CD4-positive, alpha-beta T cell (primary cell): ENCODE measurements around the gene MVB12A. TPM values are rescaled to one million over a fixed set of nuclear protein-coding genes. Genes with fewer than 3 reads are reported as not detected.

Experiments
- ATAC-seq: fragments of 200-7000 bp; cut with Tn5 transposase; one replicate; pipeline ENCODE4 v1.10.0; 2022; ENCODE audit warnings: mild to moderate bottlenecking; ENCODE audit not compliant: poor library complexity
- CTCF ChIA-PET: fragments of 350-600 bp; sonication (Branson Sonifier 250); formaldehyde crosslinking; loops from one replicate; lab custom pipeline; 2021; ENCODE audit warnings: antibody characterized with exemption, inconsistent platforms; lab: Charles Lee
- POLR2A ChIA-PET: fragments of 350-600 bp; sonication (Branson Sonifier 250); formaldehyde crosslinking; loops from one replicate; lab custom pipeline; 2021; ENCODE audit warnings: antibody characterized with exemption, inconsistent platforms; lab: Charles Lee
- DNase-seq, 14 experiments: peaks; one replicate each; pipeline ENCODE4 v3.0.0-alpha.2; 2013 to 2020; ENCODE audit warnings: mixed read lengths in 2 of 14
- H3K27ac ChIP-seq, 2 donors: one replicate each; pipeline versions ENCODE4 v1.5.1 to v1.7.0; 2013; ENCODE audit warnings: low read length in 2 of 2, low read depth in 1 of 2, mild to moderate bottlenecking in 1 of 2
- H3K27me3 ChIP-seq, 2 experiments: 1 replicate in 1 of 2; 2 replicates in 1 of 2; pipeline versions ENCODE4 v1.6.1 to v1.7.0; 2013; ENCODE audit warnings: low read length in 2 of 2, control low read depth in 1 of 2, mild to moderate bottlenecking in 1 of 2, moderate library complexity in 1 of 2; ENCODE audit not compliant: insufficient read depth in 2 of 2, control insufficient read depth in 1 of 2
- H3K36me3 ChIP-seq: one replicate; pipeline ENCODE4 v1.6.1; 2013; ENCODE audit warnings: low read length, control low read depth; ENCODE audit not compliant: insufficient read depth
- H3K4me1 ChIP-seq: one replicate; pipeline ENCODE4 v1.6.1; 2013; ENCODE audit warnings: low read length, control low read depth; ENCODE audit not compliant: insufficient read depth
- H3K4me3 ChIP-seq: one replicate; pipeline ENCODE4 v1.5.1; 2013; ENCODE audit warnings: mild to moderate bottlenecking, low read length, moderate library complexity
- H3K9me3 ChIP-seq, 2 experiments: 1 replicate in 1 of 2; 2 replicates in 1 of 2; pipeline versions ENCODE4 v1.6.1 to v1.7.0; 2013; ENCODE audit warnings: low read length in 2 of 2, mild to moderate bottlenecking in 2 of 2, control low read depth in 1 of 2, moderate library complexity in 1 of 2; ENCODE audit not compliant: control insufficient read depth in 1 of 2, insufficient read depth in 1 of 2
- H3K27ac Mint-ChIP-seq: one replicate; pipeline ENCODE4 v1.8.0; 2020; ENCODE audit warnings: mixed read lengths
- H3K27me3 Mint-ChIP-seq: one replicate; pipeline ENCODE4 v1.8.0; 2021; ENCODE audit warnings: mixed read lengths
- H3K36me3 Mint-ChIP-seq: one replicate; pipeline ENCODE4 v1.8.0; 2021; ENCODE audit warnings: low read depth, mixed read lengths
- H3K4me1 Mint-ChIP-seq: one replicate; pipeline ENCODE4 v1.8.0; 2021; ENCODE audit warnings: low read depth, mixed read lengths
- H3K4me3 Mint-ChIP-seq: one replicate; pipeline ENCODE4 v1.8.0; 2020; ENCODE audit warnings: mild to moderate bottlenecking, mixed read lengths
- H3K9me3 Mint-ChIP-seq: one replicate; pipeline ENCODE4 v1.8.0; 2020; ENCODE audit warnings: mixed read lengths
- CTCF ChIP-seq: fragments of 200-600 bp; IDR thresholded peaks from one replicate; pipeline ENCODE4 v1.8.0; 2022; ENCODE audit warnings: antibody characterized with exemption, mild to moderate bottlenecking
- intact Hi-C, 2 experiments: fragments of 100-400 bp; cut with DNase I in 1 of 2; cut with micrococcal nuclease in 1 of 2; formaldehyde crosslinking; loops; one replicate each; pipeline versions ENCODE4 v1.15.1 to v1.9.0; 2023 to 2025; cut with DNase I, micrococcal nuclease
- total RNA-seq, 174 experiments: library from RNA in 2 of 174; stranded (reverse) in 2 of 174; gene quantifications; one replicate each; pipeline ENCODE4 v1.2.3 and lab custom pipeline; 2021 to 2026

The MVB12A gene
- total RNA-seq, 2 experiments from 2014 or later, result 9.8 to 10.7 TPM

- no peak for TF ChIP-seq CTCF
- Mint-ChIP-seq H3K36me3 (no peaks in the 10 kb centered on the region), H3K4me1 (peaks cover 23% of the 10 kb centered on the region), H3K27ac (no peak overlapping the region), H3K4me3 (no peak overlapping the region), H3K27me3 (no peaks in the 10 kb centered on the region), H3K9me3 (no peaks in the 10 kb centered on the region)
- no peak overlapping the region for H3K4me3 ChIP-seq
- H3K36me3 ChIP-seq, result peaks cover 8% of the 10 kb centered on the region
- intact Hi-C loops, result loop anchor here in 1 of 2 experiments (5.0 kb wide), 1 partner anchor 72 kb away; no protein-coding TSS in a partner anchor
- no peak for ATAC-seq
- no peaks in the 10 kb centered on the region for H3K9me3 ChIP-seq
- H3K4me1 ChIP-seq, result peaks cover 31% of the 10 kb centered on the region
- CTCF ChIA-PET, result interaction anchor here (1.0 kb wide), 1 partner anchor 12 kb away, joined by 3 read pairs; no protein-coding TSS in a partner anchor
- POLR2A ChIA-PET, result interaction anchor here (0.6 kb wide), 1 partner anchor 9 kb away, joined by 3 read pairs; no protein-coding TSS in a partner anchor
- no peaks in the 10 kb centered on the region for H3K27me3 ChIP-seq
- no peak overlapping the region for H3K27ac ChIP-seq
- DNase-seq, result peak in 13 of 14 experiments; percentile 25 to 86 (median 64)
These were observed 24.9 kb upstream of the MVB12A start for GRCh38 chr19:17394891-17395415.

- Mint-ChIP-seq H3K4me1 (peaks cover 13% of the 10 kb centered on the region), H3K4me3 (no peak overlapping the region)
- CTCF ChIA-PET, result no interaction called here
These were observed 20.8 kb upstream of the MVB12A start for GRCh38 chr19:17398902-17399527.

GRCh38 chr19:17401628-17402027, 18.2 kb upstream of the MVB12A start:
- POLR2A ChIA-PET, result no interaction called here

More at GRCh38 chr19:17398902-17399527, 20.8 kb upstream of the MVB12A start:
- peaks cover 5% of the 10 kb centered on the region for H3K36me3 Mint-ChIP-seq
- no peaks in the 10 kb centered on the region for H3K27me3 ChIP-seq
- peaks cover 22% of the 10 kb centered on the region for H3K4me1 ChIP-seq
- ATAC-seq (no peak), DNase-seq (no peak)
- intact Hi-C loops, result no loop called here
- H3K9me3 ChIP-seq, result no peaks in the 10 kb centered on the region
- H3K36me3 ChIP-seq, result peaks cover 21% of the 10 kb centered on the region
- no peak overlapping the region for H3K4me3 ChIP-seq
- no peak overlapping the region for H3K27ac Mint-ChIP-seq
- no peaks in the 10 kb centered on the region for H3K27me3 Mint-ChIP-seq
- POLR2A ChIA-PET, result interaction anchor here (1.7 kb wide), 1 partner anchor 21 kb away, joined by 4 read pairs; the partner anchor contains the start of gene MVB12A
- no peak overlapping the region for H3K27ac ChIP-seq
- no peaks in the 10 kb centered on the region for H3K9me3 Mint-ChIP-seq
- no peak for TF ChIP-seq CTCF

More at GRCh38 chr19:17401628-17402027, 18.2 kb upstream of the MVB12A start:
- Histone ChIP-seq H3K36me3 (peaks cover 21% of the 10 kb centered on the region), H3K27ac (no peak overlapping the region), H3K9me3 (no peaks in the 10 kb centered on the region), H3K4me3 (no peak overlapping the region), H3K4me1 (peaks cover 36% of the 10 kb centered on the region), H3K27me3 (no peaks in the 10 kb centered on the region)
- Mint-ChIP-seq H3K27ac (no peak overlapping the region), H3K4me3 (no peak overlapping the region), H3K4me1 (peaks cover 28% of the 10 kb centered on the region), H3K27me3 (no peaks in the 10 kb centered on the region), H3K36me3 (peaks cover 5% of the 10 kb centered on the region), H3K9me3 (no peaks in the 10 kb centered on the region)
- DNase-seq, result no peak
- TF ChIP-seq CTCF, result no peak
- ATAC-seq, result no peak
- CTCF ChIA-PET, result no interaction called here
- intact Hi-C loops, result no loop called here
